GM21529 (cell line): ENCODE results near the gene INSYN1.
A peak's percentile ranks its signal among the peaks of the same experiment; 100 is the strongest.
"Not testable (repeated sequence)": the region's sequence is repeated elsewhere in the genome, so short reads cannot be mapped to it uniquely, and the experiment has no call there.

Experiments
- ATAC-seq: cut with Tn5 transposase; IDR thresholded peaks from one replicate; pipeline ENCODE4 v1.9.1; 2021; ENCODE audit not compliant: unreplicated experiment

The INSYN1 gene

GRCh38 chr15:73716417-73716816 lies 36.7 kb downstream of the INSYN1 start:
- no peak for ATAC-seq

GRCh38 chr15:73715417-73715816 lies 37.7 kb downstream of the INSYN1 start:
- ATAC-seq: no peak

- ATAC-seq: no peak
These were observed 38.4 kb downstream of the INSYN1 start for GRCh38 chr15:73714695-73715301.

GRCh38 chr15:73712107-73712506 lies 41.0 kb downstream of the INSYN1 start:
- no peak for ATAC-seq

- no peak for ATAC-seq
These were observed 41.6 kb downstream of the INSYN1 start for GRCh38 chr15:73711526-73711925.

- no peak for ATAC-seq
These were observed 42.8 kb downstream of the INSYN1 start for GRCh38 chr15:73710321-73710720.

- ATAC-seq: no peak
These were observed 43.5 kb downstream of the INSYN1 start for GRCh38 chr15:73709686-73710085.

- ATAC-seq: no peak
These were observed 43.9 kb downstream of the INSYN1 start for GRCh38 chr15:73709241-73709640.

GRCh38 chr15:73708691-73709090 lies 44.5 kb downstream of the INSYN1 start:
- ATAC-seq: no peak

GRCh38 chr15:73704869-73705645 lies 48.1 kb downstream of the INSYN1 start:
- no peak for ATAC-seq

GRCh38 chr15:73704142-73704868 lies 48.8 kb downstream of the INSYN1 start:
- ATAC-seq: not testable (repeated sequence)

GRCh38 chr15:73703601-73704000 lies 49.5 kb downstream of the INSYN1 start:
- ATAC-seq: not testable (repeated sequence)

GRCh38 chr15:73702311-73703239 lies 50.6 kb downstream of the INSYN1 start:
- not testable (repeated sequence) for ATAC-seq

- no peak for ATAC-seq
These were observed 52.9 kb downstream of the INSYN1 start for GRCh38 chr15:73700041-73700842.

- ATAC-seq: no peak
These were observed 53.7 kb downstream of the INSYN1 start for GRCh38 chr15:73699249-73700040.

- ATAC-seq: peak; percentile 85
These were observed 56.1 kb downstream of the INSYN1 start for GRCh38 chr15:73697033-73697467.

GRCh38 chr15:73696641-73697001 lies 56.5 kb downstream of the INSYN1 start:
- ATAC-seq: no peak

- no peak for ATAC-seq
These were observed 57.1 kb downstream of the INSYN1 start for GRCh38 chr15:73695773-73696640.
